Activated gamma-delta T cell (primary cell): ENCODE results near the gene CCDC15.
"Not testable (repeated sequence)": the region's sequence is repeated elsewhere in the genome, so short reads cannot be mapped to it uniquely, and the experiment has no call there.

Experiments
- DNase-seq: peaks from one replicate; lab custom pipeline; 2025; lab: John Stamatoyannopoulos, UW

CCDC15 gene

DNA sequence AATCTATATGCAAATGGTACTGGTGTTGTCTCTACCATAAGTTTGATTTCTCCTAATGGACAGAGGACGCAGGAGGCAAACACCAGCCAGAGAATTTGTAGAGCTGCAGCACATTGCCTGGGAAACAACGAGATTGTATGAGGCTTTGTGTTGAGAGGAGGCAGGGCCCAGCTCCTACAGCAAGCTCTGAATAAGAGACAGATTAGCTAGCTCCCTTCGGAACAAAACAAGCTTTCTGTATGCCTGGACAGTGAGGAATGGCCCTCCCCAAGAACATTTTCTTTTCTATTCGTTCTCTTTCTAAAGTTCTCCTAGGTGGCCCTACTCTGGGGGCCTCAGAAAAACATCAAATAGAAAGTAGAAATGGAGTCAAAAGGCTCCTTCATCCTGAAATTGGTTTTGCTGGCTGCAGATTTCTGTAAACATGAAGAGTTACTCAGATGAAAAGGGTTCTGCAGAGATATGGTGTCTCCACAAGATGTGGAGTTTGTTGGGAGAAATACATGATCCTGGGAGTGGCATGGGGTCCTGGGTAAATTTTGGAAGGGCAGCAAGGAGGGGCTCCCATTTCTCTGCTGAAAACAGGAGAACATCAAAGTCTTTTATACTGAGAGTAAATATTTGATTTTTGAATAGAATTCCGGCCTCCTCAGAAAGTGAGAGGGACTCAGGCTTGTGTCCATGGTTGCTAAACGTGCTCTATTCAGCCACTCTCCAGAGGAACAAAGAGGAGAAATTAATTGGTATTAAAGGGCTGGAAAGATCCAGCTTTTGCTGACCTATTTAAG, 11.3 kb upstream of the CCDC15 start:
- DNase-seq = no peak

- DNase-seq = no peak
These were observed 10.8 kb upstream of the CCDC15 start for GRCh38 chr11:124943254-124943616.

DNA sequence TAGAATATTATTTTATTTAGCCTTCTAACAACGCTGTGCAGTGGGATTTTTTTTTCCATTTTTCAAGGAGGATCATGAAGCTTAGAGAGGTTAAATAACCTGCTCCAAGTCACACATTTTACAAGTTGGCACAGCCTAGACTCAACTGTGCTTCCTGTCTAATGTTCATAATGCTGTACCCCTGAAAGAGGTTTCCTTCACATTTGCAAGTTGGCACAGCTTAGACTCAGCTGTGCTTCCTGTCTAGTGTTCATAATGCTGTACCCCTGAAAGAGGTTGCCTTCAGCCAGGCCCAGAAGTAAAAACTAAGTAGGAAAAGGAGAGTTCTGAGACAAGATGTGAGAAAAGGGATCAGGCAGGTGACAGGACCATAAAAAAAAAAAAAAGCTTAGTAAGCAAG, 10.3 kb upstream of the CCDC15 start:
- DNase-seq = no peak

DNA sequence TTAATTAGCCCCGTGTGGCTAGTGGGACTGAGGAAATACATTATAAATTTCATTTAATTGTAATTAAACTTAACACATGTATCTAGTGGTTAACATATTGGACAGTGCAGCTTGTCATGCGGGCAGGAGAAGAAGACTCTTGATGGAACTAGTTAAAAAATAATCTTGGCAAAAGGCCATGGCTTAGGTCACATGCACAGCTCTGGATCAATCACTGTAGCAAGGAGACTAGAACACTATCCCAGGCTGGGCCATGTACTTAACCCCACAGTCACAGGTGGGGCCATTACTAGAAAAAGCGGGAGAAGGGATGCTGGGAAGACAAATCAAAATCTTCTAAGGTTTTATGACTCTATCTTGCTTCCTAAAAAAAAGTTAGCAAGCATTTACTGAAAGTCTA, 9.4 kb upstream of the CCDC15 start:
- DNase-seq = no peak

DNA sequence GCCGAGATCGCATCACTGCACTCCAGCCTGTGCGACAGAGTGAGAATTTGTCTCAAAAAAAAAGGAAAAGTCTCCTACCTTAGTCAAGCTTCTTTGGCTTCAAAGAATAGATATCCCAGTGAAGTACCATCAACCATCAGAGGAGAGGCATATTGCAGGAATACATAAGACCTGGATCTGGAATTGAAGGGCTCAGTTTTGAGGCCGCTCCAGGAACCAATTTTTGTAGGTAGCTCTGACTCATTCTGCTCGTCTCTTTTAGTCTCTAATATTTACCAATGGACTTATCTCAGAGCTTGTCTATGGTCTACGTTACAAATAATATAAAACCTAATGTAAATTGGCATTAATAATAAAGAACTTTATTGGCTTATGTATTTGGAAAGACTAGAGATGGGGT, 8.2 kb upstream of the CCDC15 start:
- no peak for DNase-seq

GRCh38 chr11:124946735-124947141, 7.3 kb upstream of the CCDC15 start:
- no peak for DNase-seq

- no peak for DNase-seq
These were observed 3.2 kb upstream of the CCDC15 start for GRCh38 chr11:124950601-124951330.

DNA sequence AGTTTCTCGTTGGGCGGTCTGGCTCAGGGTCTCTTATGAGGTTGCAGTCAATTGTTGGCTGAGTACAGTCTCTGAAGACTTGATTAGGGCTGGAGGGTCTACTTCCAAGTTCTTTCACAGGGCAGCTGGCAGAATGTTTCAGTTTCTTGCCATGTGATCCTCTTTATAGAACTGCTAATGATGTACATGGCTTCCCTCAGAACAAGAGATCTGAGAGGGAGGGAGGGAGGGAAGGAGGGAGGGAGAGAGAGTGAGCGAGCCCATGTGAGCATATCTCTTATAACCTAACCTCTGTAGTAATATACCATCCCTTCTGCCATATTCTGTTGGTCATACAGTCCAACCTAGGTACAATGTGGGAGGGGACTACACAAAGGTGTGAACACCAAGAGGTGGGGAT, 2.7 kb upstream of the CCDC15 start:
- no peak for DNase-seq

DNA sequence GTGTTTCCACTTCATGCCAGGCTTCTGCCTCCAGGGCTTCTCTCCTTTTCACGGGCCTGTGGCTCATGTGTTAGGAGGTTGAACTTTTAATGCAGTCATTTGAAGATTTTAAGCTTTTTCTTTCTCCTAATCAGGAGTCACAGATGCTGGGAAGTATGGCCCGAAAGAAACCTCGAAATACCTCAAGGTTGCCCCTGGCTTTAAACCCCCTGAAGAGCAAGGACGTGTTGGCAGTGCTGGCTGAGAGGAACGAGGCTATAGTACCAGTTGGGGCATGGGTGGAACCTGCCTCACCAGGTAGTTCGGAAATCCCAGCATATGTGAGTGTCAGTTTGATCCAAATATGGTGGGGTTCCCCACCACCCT, 571 bp downstream of the CCDC15 start:
- no peak for DNase-seq

DNA sequence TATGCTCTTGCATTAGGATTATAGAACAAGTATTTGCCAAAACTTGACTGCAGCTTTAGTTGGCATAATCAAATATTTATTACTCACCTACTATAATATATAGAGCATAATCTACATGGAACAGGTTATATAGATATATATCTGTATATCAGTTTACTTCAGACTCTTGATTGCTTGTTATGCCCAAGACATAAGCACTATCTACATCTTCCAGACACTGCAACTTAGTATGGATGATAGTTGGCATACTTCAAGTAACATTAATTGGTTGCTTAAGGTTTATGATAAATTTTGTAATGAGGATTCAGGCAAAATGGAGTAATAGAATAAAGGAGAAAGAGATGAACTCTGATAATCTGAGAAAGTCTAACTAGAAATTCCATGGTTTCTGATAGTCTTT, 1.0 kb downstream of the CCDC15 start:
- DNase-seq = no peak

DNA sequence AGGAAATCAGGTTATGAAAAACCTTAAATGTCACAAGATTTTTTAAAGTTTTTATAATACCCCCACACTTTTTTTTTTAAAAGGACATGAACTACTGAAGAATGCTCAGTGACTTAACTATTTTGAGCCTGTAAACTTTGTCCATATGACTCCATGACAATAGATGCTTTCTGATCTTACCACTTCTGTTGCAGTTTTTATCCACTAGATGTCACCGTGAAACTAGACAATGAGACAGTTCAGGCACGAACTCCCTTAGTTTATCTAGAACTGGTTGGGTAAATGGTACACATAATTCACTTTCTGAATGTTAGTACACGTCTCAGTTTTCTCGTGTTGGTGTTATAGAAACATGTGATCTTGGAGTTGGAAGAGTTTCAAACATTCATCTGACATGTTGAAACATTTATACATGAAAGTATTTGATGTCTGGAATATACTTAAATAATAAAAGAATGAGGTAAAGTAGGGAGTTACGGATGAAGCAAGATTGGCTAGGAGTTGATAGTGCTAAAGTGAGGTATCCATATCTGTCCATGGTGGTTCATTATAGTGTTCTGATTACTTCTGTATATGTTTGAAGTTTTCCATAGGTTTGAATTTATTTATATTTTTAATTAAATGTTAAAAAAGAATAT, 8.1 kb downstream of the CCDC15 start:
- DNase-seq = no peak

DNA sequence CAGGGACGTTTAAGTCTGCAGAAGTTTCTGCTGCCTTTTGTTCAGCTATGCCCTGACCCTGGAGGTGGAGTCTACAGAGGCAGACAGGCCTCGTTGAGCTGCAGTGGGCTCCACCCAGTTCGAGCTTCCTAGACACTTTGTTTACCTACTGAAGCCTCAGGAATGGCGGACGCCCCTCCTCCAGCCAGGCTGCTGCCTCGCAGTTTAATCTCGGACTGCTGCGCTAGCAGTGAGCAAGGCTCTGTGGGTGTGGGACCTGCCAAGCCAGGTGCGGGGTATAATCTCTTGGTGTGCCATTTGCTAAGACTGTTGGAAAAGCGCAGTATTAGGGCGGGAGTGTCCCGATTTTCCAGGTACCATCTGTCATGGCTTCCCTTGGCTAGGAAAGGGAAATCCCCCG, 14.2 kb downstream of the CCDC15 start:
- DNase-seq = not testable (repeated sequence)

DNA sequence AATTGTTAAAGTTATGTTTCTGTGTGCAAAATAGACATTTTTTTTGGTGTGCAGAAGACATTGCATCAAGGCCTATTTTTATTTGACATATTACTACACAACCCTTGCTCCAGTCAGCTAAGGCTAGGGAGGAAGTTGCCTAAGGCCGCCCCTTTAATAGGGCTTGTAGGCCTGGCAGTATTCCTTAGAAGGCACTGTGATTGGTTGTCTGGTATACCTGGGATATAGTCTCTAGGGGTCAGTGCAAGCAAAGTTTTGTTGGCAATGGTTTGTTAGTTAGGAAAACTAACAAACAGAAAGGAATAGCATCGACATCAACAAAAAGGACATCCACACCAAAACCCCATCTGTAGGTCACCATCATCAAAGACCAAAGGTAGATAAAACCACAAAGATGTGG, 16.9 kb downstream of the CCDC15 start:
- no peak for DNase-seq

GRCh38 chr11:124971810-124972209, 17.8 kb downstream of the CCDC15 start:
- no peak for DNase-seq

DNA sequence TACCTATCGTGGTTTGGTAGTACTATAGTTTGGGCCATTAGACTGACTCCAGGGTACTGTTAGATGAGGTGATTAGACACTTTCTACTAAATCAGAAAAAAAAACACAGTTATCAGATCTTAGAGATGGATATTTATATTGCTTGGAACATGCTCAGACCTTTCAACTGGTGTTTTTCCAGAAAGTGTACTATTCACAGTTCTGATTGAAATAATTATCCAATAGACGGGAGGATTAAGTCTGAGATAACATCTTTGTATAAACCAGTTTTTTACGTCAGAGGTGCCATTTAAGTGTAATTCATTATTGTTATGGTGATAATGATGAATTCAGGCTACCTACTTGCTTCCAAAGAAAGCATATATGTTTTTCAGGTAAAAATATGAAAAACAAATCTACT, 22.5 kb downstream of the CCDC15 start:
- DNase-seq = no peak

- no peak for DNase-seq
These were observed 23.0 kb downstream of the CCDC15 start for GRCh38 chr11:124977006-124977405.

DNA sequence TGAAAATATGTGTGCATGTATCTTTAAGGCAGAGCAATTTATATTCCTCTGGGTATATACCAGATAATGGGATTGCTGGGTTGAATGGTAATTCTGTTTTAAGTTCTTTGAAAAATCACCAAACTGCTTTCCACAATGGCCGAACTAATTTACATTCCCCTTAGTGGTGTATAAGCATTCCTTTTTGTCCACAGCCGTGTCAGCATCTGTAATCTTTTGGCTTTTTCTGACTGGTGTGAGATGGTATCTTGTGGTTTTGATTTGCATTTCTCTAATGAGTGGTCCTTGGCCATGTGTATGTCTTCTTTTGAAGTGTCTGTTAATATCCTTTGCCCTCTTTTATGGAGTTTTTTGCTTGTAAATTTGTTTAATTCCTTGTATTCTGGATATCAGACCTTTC, 24.3 kb downstream of the CCDC15 start:
- no peak for DNase-seq

- no peak for DNase-seq
These were observed 28.0 kb downstream of the CCDC15 start for GRCh38 chr11:124982043-124982442.

GRCh38 chr11:124983674-124984511, 29.9 kb downstream of the CCDC15 start:
- DNase-seq = no peak

DNA sequence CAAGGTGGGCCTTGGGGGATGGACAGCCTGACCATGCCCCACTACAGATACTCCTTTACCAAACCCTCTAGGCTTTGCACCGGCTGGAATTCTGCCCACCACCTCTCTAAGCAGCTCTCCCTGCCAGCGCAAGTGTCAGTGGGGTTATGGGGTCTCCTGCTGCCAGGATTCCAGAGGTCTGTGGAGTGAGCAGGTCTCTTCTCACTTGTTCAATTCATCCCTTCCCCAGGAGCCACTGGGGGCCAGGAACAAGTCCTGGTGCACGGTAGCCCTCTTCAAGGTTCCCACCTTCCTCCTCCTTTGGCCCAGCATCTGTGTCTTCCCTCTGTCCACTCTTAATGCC, 30.5 kb downstream of the CCDC15 start:
- DNase-seq = no peak

DNA sequence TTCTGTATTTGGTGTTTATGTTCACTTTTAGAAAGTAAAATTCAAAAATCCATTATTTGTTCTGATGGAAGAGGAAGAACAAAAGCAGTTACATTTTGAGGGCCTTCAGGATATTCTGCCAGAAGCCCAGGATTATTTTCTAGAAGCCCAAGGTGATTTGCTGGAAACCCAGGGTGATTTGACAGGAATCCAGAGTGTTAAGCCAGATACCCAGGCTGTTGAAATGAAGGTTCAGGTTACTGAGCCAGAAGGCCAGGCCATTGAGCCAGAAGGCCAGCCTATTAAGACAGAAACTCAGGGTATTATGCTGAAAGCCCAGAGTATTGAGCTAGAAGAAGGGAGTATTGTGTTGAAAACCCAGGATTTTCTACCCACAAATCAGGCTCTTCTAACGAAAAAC, 33.1 kb downstream of the CCDC15 start:
- no peak for DNase-seq

GRCh38 chr11:124988063-124988462, 34.1 kb downstream of the CCDC15 start:
- DNase-seq = no peak
